ENCODE results near the gene ZNF239.
"Not testable (repeated sequence)": the region's sequence is repeated elsewhere in the genome, so short reads cannot be mapped to it uniquely, and the experiment has no call there.

Gene ZNF239

DNA sequence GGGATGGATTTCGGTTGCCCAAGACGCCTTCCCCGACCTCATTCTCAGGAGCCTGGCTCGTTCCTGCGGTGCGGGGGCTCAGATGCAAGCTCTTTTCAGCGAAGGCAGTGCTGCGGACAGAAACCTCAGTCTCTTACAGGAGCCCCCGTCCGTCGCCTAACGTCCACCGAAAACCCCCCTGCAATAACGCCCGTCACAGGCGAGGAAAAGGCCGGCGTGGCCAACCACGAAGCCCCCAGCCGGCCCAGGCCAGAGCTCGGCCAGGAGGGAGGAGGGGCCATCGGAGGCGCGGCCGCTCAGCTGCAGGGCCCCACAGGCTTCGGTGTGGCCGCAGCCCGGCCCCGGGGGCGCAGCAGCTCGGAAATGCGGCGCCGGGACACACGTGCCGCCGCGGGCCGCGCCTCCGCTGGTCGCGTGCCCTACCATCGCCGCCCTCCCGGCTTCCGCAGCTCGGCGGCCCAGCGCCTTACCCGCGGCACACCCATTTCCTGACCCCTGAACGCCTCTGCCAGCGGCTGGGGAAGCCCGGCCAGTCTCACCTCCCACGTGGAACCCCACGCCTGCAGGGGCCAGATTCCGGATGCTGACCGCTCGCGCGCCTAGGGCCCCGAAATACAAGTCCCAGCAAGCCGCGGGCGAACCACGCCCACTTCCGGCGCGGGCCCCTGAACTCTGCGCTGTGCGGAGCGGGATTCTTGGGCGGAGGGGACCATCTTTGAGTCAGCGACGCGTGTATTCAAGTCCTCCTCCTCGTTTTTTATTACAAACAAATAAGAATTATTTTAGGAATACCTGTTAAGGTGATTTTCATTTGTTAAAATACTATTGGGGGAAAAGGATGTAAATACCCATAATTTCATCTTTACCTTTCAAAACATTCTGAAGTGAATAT is at the start of gene ZNF239:
Gene ZNF239 (minus strand): TSS at position 616 of the 892 bp plus-strand sequence. CDS start 16,537 bp downstream, outside the sequence.
- DNase-seq = peak; percentile 88 to 89

DNA sequence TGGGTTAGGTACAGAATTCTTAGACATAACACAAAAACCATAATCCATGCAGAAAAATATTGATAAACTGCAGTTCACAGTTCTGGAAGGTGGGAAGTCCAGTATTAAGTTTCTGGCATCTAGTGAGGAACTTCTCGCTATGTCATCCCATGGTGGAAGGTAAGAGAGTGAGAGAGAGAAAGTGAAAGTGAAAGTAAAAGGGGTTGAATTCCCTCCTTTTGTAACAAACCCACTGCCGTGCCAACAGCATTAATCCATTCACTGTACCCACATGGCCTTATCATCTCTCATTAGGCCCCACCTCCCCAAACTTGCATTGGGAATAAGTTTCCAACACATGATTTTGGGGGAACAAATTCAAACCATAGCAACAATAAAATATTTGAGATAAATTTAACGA is 48.9 kb upstream of the ZNF239 start:
- DNase-seq = peak in 1 of 2 donors; percentile 53

DNA sequence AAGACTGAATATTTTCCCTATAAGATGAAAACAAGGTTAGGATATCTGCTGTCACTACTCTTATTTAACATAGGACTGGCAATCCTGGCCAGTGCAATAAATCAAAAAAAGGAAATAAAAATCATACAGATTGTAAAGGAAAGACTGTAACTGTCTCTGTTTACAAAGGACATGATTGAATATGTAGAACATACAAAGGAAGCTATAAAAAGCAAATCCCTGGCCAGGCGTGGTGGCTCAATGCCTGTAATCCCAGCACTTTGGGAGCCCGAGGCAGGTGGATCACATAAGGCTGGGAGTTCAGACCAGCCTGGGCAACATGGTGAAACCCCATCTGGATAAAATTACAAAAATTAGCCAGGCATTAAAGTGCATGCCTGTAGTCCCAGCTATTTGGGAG is 47.6 kb upstream of the ZNF239 start:
- DNase-seq = no peak

DNA sequence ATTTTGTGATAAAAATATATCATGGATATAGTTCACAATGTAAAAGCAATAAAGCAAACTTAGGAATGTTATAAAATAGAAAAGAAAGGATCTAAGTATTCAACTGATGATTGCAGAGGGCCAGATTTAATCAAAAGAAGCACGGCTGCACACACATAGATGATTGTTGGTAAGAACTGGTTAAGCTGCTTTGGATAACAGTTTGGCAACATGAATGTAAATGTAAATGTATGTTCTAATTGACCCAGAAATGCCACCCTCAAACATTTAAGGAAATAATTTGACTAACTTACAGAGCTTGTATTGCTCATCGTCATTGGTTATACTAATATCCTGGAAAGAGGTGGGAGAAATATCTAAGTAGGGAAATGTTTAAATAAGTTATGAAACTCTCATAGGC is 45.0 kb upstream of the ZNF239 start:
- DNase-seq = no peak

DNA sequence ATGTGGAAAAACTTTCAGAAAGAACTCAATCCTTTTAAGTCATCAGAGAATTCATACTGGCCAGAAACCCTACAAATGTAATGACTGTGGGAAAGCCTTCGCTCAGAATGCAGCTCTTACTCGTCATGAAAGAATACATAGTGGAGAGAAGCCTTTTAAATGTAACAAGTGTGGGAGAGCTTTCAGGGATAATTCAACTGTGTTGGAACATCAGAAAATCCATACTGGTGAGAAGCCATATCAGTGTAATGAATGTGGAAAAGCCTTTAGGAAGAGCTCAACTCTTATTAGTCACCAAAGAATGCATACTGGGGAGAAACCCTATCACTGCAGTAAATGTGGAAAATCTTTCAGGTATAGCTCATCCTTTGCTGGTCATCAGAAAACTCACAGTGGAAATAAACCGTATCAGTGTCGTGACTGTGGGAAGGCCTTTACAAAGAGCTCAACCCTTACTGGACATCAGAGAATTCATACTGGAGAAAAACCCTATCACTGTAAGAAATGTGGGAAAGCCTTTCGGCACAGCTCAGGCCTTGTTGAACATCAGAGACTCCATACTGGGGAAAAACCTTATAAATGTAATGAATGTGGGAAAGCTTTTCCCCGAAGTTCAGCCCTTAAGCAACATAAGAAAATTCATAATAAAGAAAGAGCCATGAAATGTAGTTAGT is 42.4 kb upstream of the ZNF239 start:
- no peak for DNase-seq

- DNase-seq = no peak
Measured at GRCh38 chr10:43610636-43611035, 36.2 kb upstream of the ZNF239 start.

- no peak for DNase-seq
Measured at GRCh38 chr10:43607199-43607573, 32.8 kb upstream of the ZNF239 start.

GRCh38 chr10:43606323-43607198 is 32.1 kb upstream of the ZNF239 start, which contains the start of gene ZNF485:
Gene ZNF485, plus strand, starts transcription at chr10:43606438. Its CDS starts 613 bp downstream, at chr10:43607051.
- DNase-seq = peak; percentile 65 to 69

GRCh38 chr10:43605850-43606322 is 31.5 kb upstream of the ZNF239 start:
- DNase-seq = no peak

- DNase-seq = not testable (repeated sequence)
Measured at GRCh38 chr10:43601576-43601975, 27.2 kb upstream of the ZNF239 start.

DNA sequence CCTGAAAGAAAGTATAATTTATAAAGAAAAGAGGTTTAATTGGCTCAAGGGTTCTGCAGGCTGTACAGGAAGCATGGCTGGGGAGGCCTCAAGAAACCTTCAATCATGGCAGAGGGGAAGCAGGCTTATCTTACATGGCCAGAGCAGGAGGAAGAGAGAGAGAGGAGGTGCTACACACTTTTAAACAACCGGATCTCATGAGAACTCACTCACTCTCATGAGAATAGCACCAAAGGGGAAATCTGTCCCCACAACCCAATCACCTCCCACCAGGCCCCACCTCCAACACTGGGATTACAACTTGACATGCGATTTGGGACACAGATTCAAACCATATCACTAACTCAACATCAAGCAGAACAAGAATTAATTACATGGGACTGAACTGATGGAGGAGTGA is 24.9 kb upstream of the ZNF239 start:
- no peak for DNase-seq

DNA sequence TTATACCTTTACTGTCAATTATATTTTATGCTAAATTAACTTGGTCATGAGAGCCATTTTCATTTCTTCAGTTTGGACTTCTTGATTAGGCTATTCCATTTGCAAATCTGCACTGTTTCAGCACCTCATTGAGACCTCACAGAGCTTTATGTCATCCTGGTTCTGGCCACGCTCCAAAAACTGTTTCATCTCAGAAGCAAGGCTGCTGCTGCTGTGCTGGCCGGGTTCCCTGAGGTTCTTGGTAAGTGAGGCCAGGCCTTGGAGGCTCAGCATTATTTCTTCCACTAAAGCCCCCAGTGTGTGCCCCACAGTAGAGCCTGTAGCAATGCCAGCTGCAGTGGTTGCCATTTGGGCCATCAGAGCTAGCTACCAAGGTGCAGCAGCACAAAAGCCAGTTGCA is 24.0 kb upstream of the ZNF239 start:
- DNase-seq = no peak

DNA sequence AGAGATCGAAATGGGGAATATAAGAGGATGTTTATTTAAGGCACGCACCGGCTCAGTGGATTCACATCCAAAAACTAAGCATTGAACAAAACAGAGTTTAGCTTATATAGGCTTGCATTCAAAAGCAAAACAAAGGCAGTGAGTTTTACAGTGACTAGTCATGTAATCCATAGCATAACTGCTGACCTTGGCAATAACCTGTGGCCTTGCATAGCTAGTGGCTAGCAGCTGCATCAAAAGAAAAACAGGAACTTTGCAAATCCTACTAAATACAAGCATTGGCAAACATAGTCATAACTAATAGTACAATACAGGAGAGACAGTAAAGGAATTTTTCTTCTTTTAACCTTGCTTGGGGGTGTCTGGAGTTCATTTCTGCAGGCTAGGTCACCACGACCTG is 22.1 kb upstream of the ZNF239 start:
- DNase-seq = no peak

DNA sequence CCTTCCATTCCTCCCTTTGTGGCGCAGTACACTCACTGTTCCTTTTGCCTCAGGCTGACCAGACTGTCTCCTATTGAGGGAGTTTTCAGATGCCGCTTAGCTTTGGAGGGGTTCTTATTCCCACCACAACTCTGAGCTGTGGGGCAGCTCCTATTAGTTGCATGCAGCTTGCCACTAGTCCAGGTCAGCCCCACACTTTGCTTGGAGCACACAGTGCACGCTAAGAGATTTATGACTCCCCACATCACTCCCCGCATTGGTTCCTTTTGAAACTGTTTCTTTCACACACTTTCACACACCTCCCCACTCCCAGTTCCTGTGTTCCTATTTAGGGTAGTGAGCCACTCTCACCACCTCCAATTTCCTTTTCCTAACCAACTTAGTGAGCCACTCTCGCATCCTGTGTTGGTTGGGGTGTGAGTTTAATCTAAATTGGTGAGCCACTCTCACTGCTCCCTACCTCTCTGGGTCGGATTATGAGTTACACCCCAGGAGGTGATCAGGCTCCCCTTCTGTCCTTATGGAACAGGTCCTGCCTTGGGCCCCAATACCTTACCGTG is 21.4 kb upstream of the ZNF239 start:
- peak in 1 of 2 donors; percentile 38 for DNase-seq

GRCh38 chr10:43594944-43595589 is 20.7 kb upstream of the ZNF239 start:
- DNase-seq = peak; percentile 39 to 63

DNA sequence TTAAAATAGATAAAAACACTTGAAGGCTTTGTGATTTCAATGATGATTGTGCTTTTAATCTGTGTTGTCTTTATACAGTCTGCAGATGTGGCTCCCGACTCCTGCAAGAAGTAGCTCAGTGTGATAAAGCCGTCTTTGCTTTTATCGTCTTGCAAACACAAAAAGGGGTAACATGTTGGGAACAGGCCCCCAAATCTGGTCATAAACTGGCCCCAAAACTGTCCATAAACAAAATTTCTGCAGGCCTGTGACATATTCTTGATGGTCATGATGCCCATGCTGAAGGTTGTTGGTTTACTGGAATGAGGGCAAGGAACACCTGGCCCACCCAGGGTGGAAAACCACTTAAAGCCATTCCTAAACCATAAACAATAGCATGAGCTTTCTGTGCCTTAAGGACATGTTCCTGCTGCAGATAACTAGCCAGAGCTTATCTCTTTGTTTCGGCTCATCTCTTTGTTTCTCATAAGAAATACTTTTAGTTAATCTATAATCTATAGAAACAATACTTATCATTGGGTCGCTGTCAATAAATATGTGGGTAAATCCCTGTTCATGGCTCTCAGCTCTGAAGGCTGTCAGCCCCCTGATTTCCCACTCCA is 17.0 kb upstream of the ZNF239 start:
- DNase-seq = no peak

DNA sequence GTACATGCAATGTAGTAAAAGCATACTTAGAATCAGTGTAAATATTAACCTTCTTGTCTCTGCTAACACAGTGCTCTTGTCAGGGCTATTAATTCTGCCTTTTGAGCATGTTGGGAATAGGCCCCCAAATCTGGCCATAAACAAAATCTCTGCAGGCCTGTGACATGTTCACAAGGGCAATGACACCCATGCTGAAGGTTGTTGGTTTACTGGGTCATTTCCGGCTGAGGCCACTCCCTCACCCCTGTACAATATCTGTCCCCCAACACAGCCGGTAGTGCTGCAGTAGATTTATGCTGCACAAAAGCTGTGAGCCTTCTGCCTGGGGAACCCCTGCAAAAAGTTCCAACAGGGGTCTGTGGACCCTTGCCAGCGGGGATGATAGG is 12.3 kb upstream of the ZNF239 start:
- DNase-seq = not testable (repeated sequence)

GRCh38 chr10:43585981-43586729 is 11.7 kb upstream of the ZNF239 start:
- DNase-seq = no peak

DNA sequence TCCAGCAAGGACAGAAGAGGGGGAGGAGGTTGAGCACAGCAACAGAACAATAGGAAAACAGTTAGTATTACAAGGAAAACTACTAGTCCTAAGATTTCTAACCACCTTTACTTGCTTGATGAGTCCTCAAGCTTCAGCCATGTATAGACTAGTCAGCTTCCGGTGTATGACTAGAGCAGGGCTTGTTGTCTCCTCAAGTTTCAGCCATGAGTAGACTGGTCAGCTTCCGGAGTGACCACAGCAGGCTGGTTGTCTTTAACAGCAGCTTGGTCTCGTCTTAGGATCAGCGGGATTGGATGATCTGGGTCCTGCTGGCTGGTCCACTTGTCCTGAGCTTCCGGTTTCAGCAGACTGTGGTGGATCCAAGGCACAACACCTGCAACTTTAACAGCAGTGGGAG is 10.6 kb upstream of the ZNF239 start:
- no peak for DNase-seq

DNA sequence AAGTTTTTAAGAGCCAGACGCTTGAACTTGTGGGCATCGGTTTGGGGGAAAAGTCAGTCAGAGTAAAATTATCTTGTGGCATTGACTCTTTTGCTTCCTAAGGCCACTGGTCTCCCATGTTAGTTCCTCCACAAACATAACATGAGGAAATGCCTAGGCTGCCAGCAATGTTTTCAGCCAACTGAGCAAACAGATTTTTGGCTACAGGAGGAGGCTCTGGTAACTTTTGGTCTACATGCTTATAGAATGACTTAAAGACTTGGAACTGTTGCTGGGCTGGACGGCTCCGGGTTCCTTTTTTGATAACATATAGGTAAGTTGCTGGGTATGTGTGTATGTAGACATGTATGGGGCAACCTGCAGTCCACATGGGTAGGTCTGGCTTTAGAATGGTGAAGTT is 9.6 kb upstream of the ZNF239 start:
- DNase-seq = no peak

DNA sequence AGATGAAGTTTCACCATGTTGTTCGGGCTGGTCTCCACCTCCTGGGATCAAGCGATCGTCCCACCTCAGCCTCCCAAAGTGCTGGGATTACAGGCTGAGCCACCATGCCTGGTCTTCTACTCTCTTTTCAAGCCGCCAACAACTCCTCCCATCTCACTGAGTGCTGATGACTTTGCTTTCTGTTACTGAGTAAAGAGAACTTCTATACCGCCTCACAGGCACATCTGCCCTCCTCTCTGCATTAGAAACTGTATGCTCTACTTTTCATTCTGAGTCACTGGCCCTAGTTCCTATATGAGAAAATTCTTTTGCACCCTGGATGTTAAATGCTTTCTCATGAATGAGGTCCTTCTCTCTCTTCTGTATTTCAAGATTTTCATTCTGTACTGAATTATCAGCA is 2.2 kb upstream of the ZNF239 start:
- DNase-seq = peak in 1 of 2 donors; percentile 10

All from CD4-positive, alpha-beta T cell treated with Interleukin-4 for 1 hour (primary cell).